DMS79 (cell line): ENCODE results near the gene MMP21.

ENCODE experiments used
- DNase-seq: peaks from one replicate; lab custom pipeline; 2025; lab: John Stamatoyannopoulos, UW

Gene MMP21

DNA sequence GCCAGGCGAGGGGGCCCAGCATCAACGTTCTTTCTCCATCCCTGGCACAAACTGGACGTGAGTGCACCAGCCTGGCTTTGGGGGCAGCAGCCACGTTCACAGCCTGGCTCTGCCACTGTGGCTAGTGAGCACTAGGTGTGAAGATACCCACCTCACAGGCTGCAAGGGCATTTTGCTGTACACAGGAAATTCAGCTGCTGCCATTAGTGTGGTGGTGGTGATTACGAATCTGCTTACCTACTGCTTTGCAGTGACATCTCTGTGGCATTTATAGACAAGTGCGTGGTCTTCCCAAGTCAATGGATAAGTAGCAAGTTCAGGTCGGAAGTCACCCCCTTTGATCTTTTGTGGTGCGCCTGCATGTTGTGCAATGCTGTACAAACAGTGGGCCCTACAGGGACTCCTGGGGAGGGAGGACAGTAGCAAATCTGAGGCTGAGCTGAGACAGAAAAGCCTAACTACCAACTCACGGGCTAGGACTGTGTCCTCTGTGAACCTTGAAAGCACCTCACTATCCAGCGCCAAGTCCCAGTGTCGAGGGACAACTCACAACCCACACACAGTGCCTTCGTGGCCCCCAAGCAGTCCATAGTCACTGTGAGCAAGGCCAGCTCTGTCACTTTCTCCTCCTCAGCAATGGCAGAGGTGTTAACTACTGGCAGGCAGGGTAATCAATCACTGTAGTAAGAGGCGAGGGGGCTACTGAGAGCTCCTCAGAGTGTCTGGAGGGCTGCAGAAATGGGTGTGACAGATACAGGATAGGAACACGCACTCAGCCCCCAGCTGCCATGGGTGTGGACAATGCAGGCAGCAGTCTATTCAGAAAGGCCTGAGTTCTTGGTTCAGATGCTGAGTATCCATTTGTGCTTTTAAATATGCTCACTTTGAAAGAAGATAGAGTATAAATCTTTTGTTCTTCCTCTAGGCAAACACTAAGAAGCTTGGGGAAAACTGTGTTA, 17.0 kb upstream of the MMP21 start:
- DNase-seq, result no peak

DNA sequence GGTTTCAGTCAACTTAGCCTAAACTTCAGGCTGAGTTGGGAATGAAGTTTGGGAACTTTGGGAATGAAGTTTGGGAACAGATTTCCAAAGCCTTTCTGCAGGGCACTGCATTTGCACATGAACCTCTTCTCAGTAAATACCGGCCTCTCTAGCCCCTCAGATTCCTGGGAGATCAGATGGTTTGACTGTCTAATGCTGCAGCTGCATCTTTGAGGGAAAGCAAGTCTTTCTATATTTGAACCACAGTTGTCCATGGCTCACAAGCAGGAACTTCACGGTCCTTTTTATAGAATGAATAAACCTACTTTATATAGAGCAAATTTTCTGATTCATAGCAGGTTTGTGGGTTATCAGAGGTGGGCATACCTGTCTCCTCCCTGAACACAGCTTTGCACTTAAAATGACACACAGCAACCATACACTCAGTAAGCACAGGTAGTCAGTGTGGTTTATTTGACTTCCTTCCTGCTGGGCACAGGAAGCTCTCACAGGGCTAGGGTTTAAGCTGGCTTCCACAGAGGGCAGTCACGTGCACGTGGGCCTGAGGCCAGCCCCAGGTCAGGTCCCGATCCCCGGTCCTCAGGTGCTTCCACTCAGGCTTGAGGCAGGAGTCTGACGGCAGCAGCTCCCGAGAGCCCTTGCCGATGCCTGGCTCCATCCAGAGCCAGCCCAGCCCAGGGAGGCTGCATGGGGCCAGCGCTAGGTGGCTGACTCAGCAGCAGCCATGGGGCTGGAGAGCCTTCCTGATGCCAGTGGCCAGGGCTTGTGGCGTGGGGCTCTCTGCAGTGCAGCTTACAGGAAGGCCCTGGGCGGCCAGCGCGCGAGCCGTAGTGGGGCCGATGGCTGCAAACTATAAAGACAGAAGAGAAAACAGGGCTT, 12.8 kb upstream of the MMP21 start:
- DNase-seq, result no peak

- DNase-seq, result no peak
Measured at GRCh38 chr10:125785791-125786190, 10.2 kb upstream of the MMP21 start.

DNA sequence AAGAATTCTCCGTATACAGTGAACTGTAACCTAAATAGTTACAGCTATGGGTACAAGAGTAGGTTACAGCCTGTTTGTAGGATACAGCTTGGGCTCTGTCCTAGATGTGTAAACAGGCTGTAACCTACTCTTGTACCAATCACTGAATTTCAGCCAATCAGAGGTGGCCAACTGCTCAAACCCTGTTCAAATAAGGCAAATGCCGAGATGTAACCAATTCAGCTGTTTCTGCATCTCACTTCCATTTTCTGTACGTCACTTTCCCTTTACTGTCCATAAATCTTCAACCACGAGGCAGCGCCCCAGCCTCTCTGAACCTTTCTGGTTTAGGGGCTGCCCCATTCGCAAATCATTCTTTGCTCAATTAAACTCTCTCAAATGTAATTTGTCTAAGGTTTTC, 8.3 kb upstream of the MMP21 start:
- no peak for DNase-seq

DNA sequence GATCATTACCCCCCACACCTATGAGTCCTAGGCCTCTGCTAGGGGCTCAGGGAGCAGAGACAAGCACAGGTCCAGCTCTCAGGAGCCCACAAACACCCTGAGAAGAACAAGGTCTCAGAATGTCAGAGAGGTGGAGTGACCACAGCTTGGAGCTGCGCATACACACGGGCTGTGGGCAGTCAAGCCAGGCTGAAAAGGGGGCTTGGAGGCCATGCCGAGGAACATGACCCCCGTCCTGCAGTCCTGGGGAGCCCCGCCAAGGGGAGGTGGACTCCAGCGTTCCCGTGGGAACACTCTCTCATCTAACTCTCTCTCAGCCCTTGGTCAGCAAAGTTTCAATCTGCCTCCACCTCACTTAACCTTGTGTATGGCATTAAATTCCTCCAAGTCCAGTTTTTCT, 7.8 kb upstream of the MMP21 start:
- no peak for DNase-seq

- no peak for DNase-seq
Measured at GRCh38 chr10:125782616-125783015, 7.0 kb upstream of the MMP21 start.

DNA sequence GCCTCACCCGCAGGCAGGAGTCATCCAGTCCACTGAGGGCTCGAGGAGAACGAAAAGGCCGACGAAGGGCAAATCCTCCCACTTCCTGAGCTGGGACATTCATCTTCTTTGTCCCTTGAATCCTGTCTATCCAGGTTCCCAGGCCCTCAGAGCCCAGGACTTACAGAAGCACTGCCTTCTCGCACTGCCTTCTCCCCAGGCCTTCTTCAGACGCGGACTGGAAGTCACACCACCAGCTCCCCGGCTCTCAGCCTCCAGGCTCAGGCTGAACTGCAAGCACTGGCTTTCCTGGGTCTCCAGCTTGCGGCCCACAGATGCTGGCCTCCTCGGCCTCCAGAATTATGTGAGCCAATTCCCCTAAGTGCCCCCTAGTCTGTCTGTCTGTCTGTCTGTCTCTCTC, 6.4 kb upstream of the MMP21 start:
- DNase-seq, result no peak

DNA sequence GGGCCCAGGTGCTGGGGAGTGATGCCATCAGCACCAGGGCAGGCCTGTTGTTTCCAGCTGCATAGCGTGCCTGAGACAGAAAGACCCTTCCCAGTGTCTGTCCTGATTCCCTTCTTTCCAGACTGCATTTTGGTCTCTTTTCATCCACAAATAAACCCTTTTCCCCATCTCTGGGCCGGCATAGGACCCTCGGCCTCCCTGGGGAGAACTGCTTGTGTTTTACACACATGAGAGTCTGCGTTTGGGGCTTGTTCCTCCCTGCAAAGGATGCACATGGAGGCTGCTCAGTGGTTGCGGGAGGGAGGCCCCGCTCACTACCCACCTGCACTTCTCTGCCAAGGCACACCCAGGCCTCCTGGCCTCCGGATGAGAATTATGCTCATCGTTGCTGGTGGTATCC, 5.8 kb upstream of the MMP21 start:
- DNase-seq, result no peak

DNA sequence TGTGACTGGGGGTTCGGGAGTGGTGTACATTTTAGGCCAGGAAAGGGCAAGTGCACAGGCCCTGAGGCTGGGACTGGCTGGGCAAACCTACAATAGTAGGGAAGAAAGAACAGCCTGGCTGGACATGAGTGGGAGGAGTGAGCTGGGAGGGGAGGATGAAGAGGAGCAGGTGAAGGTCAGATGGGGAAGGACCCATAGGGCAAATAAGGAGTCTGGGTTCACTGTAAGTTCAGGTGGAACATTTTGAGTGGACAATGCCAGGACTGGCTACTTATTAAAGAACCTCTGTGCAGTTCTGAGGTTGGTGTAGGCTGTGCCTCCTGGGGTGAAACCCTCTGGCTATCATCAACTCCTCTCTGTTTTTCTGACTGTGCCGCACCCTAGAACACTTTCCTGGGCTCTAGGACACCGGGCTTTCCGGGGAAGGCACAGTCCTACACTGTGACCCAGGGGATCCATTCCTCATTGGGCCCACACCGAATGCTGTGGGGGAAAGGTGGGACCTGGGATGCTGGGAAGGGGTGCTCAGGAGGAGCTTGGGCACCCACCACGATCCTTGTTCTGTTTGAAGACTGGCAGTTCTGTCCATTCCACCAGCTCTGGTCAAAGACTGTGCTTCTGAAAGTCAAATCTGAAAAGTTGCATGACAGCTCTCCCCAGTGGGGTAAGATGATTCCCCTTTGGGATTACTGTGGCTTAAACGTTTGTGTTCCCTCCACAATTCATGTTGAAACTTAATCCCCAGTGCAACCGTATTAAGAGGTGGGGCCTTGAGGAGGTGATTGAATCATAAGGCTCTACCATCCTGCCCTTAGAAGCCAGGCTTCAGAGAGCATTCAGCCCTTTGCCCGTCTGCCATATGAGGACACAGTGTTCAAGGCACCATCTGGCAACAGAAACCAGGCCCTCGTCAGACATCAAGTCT, 4.0 kb upstream of the MMP21 start:
- no peak for DNase-seq

GRCh38 chr10:125778556-125778955, 2.9 kb upstream of the MMP21 start:
- DNase-seq, result no peak

DNA sequence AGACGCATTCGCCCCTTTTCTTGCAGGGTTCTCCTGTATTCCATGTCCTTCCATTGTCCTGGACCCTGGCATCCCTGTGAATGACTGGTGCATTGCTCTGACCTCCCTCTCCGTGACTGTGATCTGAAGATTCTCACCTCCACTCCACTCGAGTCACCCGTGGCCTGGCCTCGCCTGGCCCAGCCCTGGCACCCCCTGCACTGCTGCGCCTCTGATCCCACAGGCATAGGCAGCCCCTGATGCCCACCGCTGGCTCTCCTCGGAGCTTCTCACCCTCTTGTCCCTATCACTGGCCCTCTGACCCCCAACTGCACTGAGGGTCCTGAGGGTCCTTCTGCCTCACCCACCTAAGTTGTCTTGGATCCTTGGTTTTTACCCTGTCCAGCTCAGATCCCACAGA, 2.2 kb upstream of the MMP21 start:
- no peak for DNase-seq

DNA sequence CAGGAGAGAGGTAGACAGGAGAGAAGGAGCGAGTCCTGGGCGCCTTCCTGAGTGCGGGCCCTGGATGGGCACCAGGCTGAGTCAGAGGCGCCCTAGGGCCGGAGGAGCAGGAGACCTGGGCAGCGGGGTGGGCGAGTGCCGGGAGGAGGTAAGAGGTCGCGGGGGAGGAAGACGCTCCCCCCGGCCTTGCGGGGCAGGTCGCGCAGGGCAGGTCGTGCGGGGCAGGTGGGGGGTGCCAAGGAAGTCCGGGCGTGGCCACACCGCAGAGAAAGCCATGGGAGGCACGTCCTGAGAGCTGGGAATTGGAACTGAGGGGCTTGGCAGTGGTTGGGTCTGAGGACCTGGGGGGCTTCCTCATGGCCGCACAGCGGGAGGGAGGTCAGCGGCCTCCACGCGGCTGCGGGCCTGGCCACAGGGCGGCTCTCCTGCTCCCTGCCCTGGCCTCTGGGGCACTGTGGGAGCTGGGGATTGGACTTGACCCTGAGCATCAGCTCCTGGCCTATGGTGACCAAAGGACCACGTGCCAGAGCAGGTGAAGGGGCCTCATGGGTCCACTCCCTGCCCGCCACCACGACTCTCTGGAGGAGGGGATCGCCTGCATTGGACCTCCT, 935 bp downstream of the MMP21 start:
- DNase-seq, result no peak

DNA sequence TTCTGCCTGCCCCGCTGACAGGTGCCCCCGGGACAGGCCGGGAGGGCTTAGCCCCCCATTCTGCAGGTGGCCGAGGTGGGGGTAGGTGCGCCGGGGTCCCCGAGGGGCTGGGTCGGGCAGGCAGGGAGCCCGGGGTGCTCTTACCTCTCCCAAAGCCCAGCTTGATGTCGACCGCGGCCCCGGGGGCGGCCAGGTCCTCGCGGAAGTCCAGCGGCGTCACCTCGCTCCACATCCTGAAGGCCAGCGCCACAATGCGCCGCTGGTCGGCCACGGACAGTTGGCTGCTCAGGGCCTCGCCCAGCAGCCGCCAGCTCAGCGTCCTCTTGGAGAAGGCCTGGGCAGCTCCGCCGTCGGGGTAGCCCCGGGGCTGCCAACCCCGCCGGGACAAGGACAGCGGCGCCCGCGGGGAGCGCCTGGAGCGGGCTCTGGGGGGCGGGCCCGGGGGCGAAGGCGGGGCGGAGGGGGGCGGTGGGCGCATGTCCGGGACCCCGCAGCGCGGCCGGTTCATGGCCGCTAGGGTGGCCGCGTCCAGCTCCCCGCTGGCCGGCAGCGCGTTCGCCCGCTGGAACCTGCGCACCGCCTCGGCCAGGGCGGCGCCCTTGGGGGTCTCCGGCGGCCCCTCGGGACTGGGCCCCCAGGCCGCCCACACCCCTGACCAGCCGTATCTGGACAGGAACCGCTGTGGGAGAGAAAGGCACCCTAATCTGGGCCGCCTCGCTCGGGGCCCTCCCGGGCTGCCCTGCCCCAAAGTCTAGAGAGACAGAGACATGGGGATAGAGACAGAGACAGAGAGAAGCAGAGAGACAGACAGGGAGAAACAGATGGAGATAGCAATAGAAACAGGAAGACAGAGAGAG, 1.7 kb downstream of the MMP21 start:
- no peak for DNase-seq

DNA sequence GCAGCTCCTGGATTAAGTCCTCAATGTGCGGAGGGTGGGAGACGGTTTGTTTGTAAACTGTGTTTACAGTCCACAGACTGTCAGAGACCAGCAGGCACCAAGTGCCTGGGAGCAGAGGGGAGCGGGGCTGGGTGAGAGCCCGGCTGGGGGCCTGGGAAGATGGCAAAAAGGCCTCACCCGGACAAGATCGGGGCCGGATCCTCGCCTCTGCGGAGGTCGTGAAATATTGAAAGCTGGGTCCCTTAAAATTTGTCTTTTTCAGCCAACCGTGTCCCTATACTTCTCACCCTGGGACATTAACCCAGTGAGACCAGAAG, 2.8 kb downstream of the MMP21 start:
- no peak for DNase-seq

DNA sequence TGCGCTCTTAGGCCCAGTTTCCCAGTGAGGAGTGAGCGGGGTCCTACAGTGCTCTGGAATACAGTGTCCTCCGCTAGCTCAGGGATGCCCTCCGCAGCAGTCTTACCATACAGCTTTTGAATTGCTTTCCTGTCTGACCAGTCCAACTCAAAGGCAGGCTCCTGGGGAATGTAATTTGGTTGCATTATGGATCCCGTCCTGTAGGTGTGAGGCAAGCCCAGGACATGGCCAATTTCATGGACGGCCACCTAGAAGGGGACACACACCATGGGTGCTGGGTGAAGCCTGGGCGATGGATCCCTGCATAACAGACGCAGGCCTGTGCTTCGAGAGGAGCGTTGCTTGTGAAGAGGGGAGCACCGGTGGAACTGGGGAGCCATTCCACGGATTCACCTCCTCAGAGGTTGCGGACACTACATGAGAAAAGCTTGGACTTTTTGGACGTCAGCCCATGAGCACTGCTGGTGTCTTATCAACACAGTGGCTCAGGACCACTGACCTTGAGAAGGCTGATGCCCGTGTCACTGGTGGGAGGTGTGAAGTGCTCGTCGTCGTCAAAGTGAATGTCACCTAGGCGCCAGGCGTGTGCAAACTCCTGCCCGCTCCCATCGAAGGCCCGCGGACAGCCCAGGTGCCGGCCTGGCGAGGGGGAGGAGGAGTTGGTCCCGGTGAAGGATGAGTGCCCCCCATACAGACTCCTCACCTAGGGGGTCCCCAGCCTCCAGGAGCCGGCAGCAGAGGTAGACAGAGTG, 3.3 kb downstream of the MMP21 start:
- DNase-seq, result no peak

DNA sequence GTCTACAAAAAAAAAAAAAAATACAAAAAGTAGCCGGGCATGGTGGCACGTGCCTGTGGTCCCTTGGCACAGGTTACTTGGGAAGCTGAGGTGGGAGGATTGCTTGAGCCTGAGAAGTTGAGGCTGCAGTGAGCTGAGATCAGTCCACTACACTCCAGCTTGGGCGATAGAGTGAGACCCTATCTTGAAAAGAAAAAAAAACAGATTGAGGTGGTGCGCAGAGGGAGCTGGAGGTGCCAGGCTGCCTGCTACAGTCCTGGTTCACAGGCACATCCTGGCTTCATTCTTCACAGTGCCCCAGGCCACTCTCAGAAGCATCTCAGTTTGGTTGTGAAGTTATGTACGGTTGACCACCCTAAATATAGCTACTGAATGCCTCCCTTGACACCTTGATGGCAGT, 4.8 kb downstream of the MMP21 start:
- no peak for DNase-seq

DNA sequence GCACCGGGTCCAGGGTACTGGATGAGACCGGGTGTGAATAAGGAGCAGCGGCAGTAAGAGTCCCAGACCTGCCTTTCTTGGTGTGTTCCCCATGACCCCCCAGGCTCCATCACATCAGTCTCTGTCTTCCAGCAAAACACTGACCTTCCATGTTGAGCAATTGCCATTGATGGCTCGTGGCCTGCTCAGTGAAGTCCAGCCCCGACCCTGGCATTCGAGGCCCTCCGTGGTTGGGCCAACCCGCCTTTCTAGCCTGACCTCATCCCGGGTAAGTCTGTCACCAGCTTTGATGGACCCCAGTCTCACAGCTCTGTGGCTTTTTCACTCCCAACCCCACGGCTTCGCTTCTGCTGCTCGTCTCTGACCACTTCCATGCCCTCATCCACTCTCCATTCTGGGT, 6.4 kb downstream of the MMP21 start:
- no peak for DNase-seq

GRCh38 chr10:125768219-125768855, 7.3 kb downstream of the MMP21 start:
- DNase-seq, result peak; percentile 28

DNA sequence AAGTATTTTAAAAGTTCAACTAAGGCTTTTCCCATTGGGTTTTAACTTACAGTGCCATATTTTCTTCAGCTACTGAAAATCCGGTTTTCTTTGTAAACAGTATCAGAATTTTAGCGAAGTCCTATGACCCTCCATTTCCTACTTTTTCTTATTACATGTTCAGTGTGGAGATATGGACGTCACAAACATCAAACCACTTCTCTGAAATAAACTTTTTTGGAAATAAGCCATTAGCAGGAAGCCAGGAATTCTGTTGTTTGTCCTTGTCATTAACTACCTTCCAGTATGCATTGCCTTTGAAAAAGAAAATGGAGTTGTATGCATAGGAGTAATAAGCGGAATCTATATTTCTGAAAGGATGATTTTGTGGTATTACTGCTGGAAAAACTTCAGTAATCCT, 9.1 kb downstream of the MMP21 start:
- DNase-seq, result no peak

DNA sequence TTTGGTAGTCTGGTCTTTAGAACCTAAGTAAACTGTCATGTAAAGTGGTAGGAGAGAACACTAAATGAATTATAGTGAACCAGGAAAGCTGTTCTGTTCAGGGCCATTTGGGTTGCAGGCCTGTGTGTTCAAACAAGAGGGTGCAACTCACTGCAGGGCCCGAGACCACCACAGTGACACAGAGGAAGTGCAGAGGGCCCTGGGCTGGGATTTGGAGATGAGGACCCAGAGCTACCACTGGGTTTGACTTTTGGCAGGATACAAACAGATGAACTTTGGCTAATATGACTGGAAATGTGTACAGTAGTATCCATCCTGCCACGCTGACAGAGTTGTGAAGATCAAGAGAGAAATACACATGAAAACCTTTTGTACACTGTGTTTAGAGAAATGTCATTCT, 9.8 kb downstream of the MMP21 start:
- DNase-seq, result no peak
